Measurements from ENCODE around the gene FAM43A. TPM values are rescaled to one million over a fixed set of nuclear protein-coding genes. Genes with fewer than 3 reads are reported as not detected.

FAM43A gene
- total RNA-seq, 1 donor from 2014 or later: 1.5 TPM

GRCh38 chr3:194675081-194675640 is 10.5 kb upstream of the FAM43A start:
- no peak for ATAC-seq

GRCh38 chr3:194675680-194676079 is 10.0 kb upstream of the FAM43A start:
- ATAC-seq (no peak), DNase-seq (ENCODE audit: low spot score) (no peak)

More at GRCh38 chr3:194675081-194675640, 10.5 kb upstream of the FAM43A start:
- no peak for DNase-seq (ENCODE audit: low spot score)

GRCh38 chr3:194676471-194676870 is 9.2 kb upstream of the FAM43A start:
- ATAC-seq (no peak), DNase-seq (ENCODE audit: low spot score) (no peak)

GRCh38 chr3:194680888-194681615 is 4.6 kb upstream of the FAM43A start:
- ATAC-seq (no peak), DNase-seq (ENCODE audit: low spot score) (no peak)

GRCh38 chr3:194682189-194682693 is 3.4 kb upstream of the FAM43A start:
- ATAC-seq: no peak
- DNase-seq (ENCODE audit: low spot score): no peak

- ATAC-seq (peak; percentile 84), DNase-seq (ENCODE audit: low spot score) (peak; percentile 68)
Observed at GRCh38 chr3:194682694-194683310, 2.9 kb upstream of the FAM43A start.

- DNase-seq (ENCODE audit: low spot score): no peak
- no peak for ATAC-seq
Observed at GRCh38 chr3:194683380-194683779, 2.3 kb upstream of the FAM43A start.

GRCh38 chr3:194685065-194685717 is 492 bp upstream of the FAM43A start:
- DNase-seq (ENCODE audit: low spot score) (peak; percentile 4), ATAC-seq (no peak)

- ATAC-seq (no peak), DNase-seq (ENCODE audit: low spot score) (no peak)
Observed at GRCh38 chr3:194686414-194686815, 732 bp downstream of the FAM43A start.

GRCh38 chr3:194686816-194687637 is 1.3 kb downstream of the FAM43A start:
- peak; percentile 15 for ATAC-seq
- DNase-seq (ENCODE audit: low spot score): no peak

GRCh38 chr3:194687638-194688199 is 2.0 kb downstream of the FAM43A start:
- ATAC-seq: peak; percentile 60
- DNase-seq (ENCODE audit: low spot score): peak; percentile 65

GRCh38 chr3:194688200-194688740 is 2.6 kb downstream of the FAM43A start:
- ATAC-seq (no peak), DNase-seq (ENCODE audit: low spot score) (no peak)

- ATAC-seq: no peak
- DNase-seq (ENCODE audit: low spot score): peak; percentile 23
Observed at GRCh38 chr3:194688946-194689345, 3.3 kb downstream of the FAM43A start.

- ATAC-seq: no peak
- no peak for DNase-seq (ENCODE audit: low spot score)
Observed at GRCh38 chr3:194689493-194689944, 3.8 kb downstream of the FAM43A start.

- no peak for ATAC-seq
- no peak for DNase-seq (ENCODE audit: low spot score)
Observed at GRCh38 chr3:194690501-194691372, 5.1 kb downstream of the FAM43A start.

GRCh38 chr3:194691481-194692283 is 6.0 kb downstream of the FAM43A start:
- ATAC-seq (no peak), DNase-seq (ENCODE audit: low spot score) (no peak)

- ATAC-seq: no peak
- no peak for DNase-seq (ENCODE audit: low spot score)
Observed at GRCh38 chr3:194696702-194697101, 11.0 kb downstream of the FAM43A start.

GRCh38 chr3:194702545-194702944 is 16.9 kb downstream of the FAM43A start:
- ATAC-seq (no peak), DNase-seq (ENCODE audit: low spot score) (no peak)

Measured in left lobe of liver (tissue), 2 donors.